Measurements from ENCODE around the gene SCLY.

SCLY gene

GRCh38 chr2:238127165-238128060, 66.6 kb downstream of the SCLY start:
- no peak for DNase-seq (ENCODE audit: low read depth)

- DNase-seq (ENCODE audit: low read depth): no peak
Observed at GRCh38 chr2:238128061-238128440, 67.2 kb downstream of the SCLY start.

GRCh38 chr2:238128534-238129001, 67.8 kb downstream of the SCLY start:
- DNase-seq (ENCODE audit: low read depth): no peak

GRCh38 chr2:238129166-238130010, 68.6 kb downstream of the SCLY start:
- no peak for DNase-seq (ENCODE audit: low read depth)

- no peak for DNase-seq (ENCODE audit: low read depth)
Observed at GRCh38 chr2:238130111-238130695, 69.4 kb downstream of the SCLY start.

GRCh38 chr2:238130696-238131628, 70.2 kb downstream of the SCLY start:
- DNase-seq (ENCODE audit: low read depth): no peak

GRCh38 chr2:238131761-238132462, 71.1 kb downstream of the SCLY start:
- DNase-seq (ENCODE audit: low read depth): no peak

- no peak for DNase-seq (ENCODE audit: low read depth)
Observed at GRCh38 chr2:238132463-238133450, 72.0 kb downstream of the SCLY start.

- DNase-seq (ENCODE audit: low read depth): no peak
Observed at GRCh38 chr2:238133499-238134392, 72.9 kb downstream of the SCLY start.

GRCh38 chr2:238134393-238134785, 73.6 kb downstream of the SCLY start:
- DNase-seq (ENCODE audit: low read depth): no peak

- no peak for DNase-seq (ENCODE audit: low read depth)
Observed at GRCh38 chr2:238135601-238136150, 74.9 kb downstream of the SCLY start.

GRCh38 chr2:238136820-238137537, 76.2 kb downstream of the SCLY start:
- no peak for DNase-seq (ENCODE audit: low read depth)

GRCh38 chr2:238137885-238138284, 77.1 kb downstream of the SCLY start:
- no peak for DNase-seq (ENCODE audit: low read depth)

GRCh38 chr2:238138331-238139195, 77.8 kb downstream of the SCLY start, which contains the start of gene KLHL30:
TSS of gene KLHL30 (plus strand) at chr2:238138668. CDS start at chr2:238140755, 2,087 bp downstream.
- DNase-seq (ENCODE audit: low read depth): no peak

- no peak for DNase-seq (ENCODE audit: low read depth)
Observed at GRCh38 chr2:238139196-238140039, 78.6 kb downstream of the SCLY start.

All from stimulated activated CD8-positive, alpha-beta memory T cell treated with anti-CD3 and anti-CD28 coated beads, Interleukin-12 subunit alpha, Interleukin-12 subunit beta, amount 100 ng/mL, for 1 hour (primary cell).